ENCODE data around the gene MPZL3. TPM values are rescaled to one million over a fixed set of nuclear protein-coding genes. Genes with fewer than 3 reads are reported as not detected.
A peak's percentile ranks its signal among the peaks of the same experiment; 100 is the strongest.

The MPZL3 gene
- total and polyA plus RNA-seq, 2 experiments from 2014 or later: 10.2 to 20.6 TPM

GRCh38 chr11:118210323-118210722 lies 41.8 kb downstream of the MPZL3 start:
- H3K36me3 ChIP-seq (replicated peaks; ENCODE audit: insufficient read depth, low read depth): no peaks in the 10 kb centered on the region

GRCh38 chr11:118209033-118209432 lies 43.1 kb downstream of the MPZL3 start:
- WGBS (ENCODE audit: low lambda C conversion rate, missing lambda C conversion rate): 92% methylated on average over 3 of the region's 3 CpGs
- Histone ChIP-seq H3K9me2 (replicated peaks; ENCODE audit: insufficient read depth) (no peaks in the 10 kb centered on the region), H3K79me2 (no peaks in the 10 kb centered on the region), H3K27ac (no peak overlapping the region), H3K4me1 (ENCODE audit: insufficient read depth) (peaks cover 29% of the 10 kb centered on the region), H3K36me3 (replicated peaks; ENCODE audit: insufficient read depth, low read depth) (no peaks in the 10 kb centered on the region), H3K4me3 (no peak overlapping the region), H3K9me3 (ENCODE audit: low read depth) (no peaks in the 10 kb centered on the region), H2AFZ (no peak overlapping the region), H3K27me3 (no peaks in the 10 kb centered on the region), H3K4me2 (no peak overlapping the region), H4K20me1 (ENCODE audit: insufficient read depth, poor library complexity, severe bottlenecking) (no peaks in the 10 kb centered on the region)
- TF ChIP-seq EZH2phosphoT487 (IDR thresholded peaks at IDR 0.05; ENCODE audit: low read depth, severe bottlenecking, unreplicated experiment) (no peak), EZH2 (IDR thresholded peaks at IDR 0.05; ENCODE audit: borderline replicate concordance) (no peak)
- DNase-seq (ENCODE audit: low spot score): no peak

More at GRCh38 chr11:118210323-118210722, 41.8 kb downstream of the MPZL3 start:
- H3K4me3 ChIP-seq: no peak overlapping the region
- H3K4me2 ChIP-seq: no peak overlapping the region
- H3K9me3 ChIP-seq (ENCODE audit: low read depth): no peaks in the 10 kb centered on the region
- H3K4me1 ChIP-seq (ENCODE audit: insufficient read depth): peaks cover 37% of the 10 kb centered on the region
- no peaks in the 10 kb centered on the region for H3K79me2 ChIP-seq
- DNase-seq (ENCODE audit: low spot score): no peak
- 92% methylated on average over 7 of the region's 7 CpGs for WGBS (ENCODE audit: low lambda C conversion rate, missing lambda C conversion rate)
- H3K9me2 ChIP-seq (replicated peaks; ENCODE audit: insufficient read depth): no peaks in the 10 kb centered on the region
- no peaks in the 10 kb centered on the region for H3K27me3 ChIP-seq
- H3K27ac ChIP-seq: peak overlapping the region; percentile 96
- TF ChIP-seq EZH2 (IDR thresholded peaks at IDR 0.05; ENCODE audit: borderline replicate concordance) (no peak), CTCF (IDR thresholded peaks at IDR 0.05; ENCODE audit: poor library complexity) (no peak), EZH2phosphoT487 (IDR thresholded peaks at IDR 0.05; ENCODE audit: low read depth, severe bottlenecking, unreplicated experiment) (no peak)
- H4K20me1 ChIP-seq (ENCODE audit: insufficient read depth, poor library complexity, severe bottlenecking): no peaks in the 10 kb centered on the region
- H2AFZ ChIP-seq: no peak overlapping the region

- no peak overlapping the region for H2AFZ ChIP-seq
- WGBS (ENCODE audit: low lambda C conversion rate, missing lambda C conversion rate): 94% methylated on average over 2 of the region's 2 CpGs
- H4K20me1 ChIP-seq (ENCODE audit: insufficient read depth, poor library complexity, severe bottlenecking): no peaks in the 10 kb centered on the region
- H3K27me3 ChIP-seq: no peaks in the 10 kb centered on the region
- H3K79me2 ChIP-seq: no peaks in the 10 kb centered on the region
- H3K4me3 ChIP-seq: no peak overlapping the region
- H3K9me2 ChIP-seq (replicated peaks; ENCODE audit: insufficient read depth): no peaks in the 10 kb centered on the region
- TF ChIP-seq EZH2phosphoT487 (IDR thresholded peaks at IDR 0.05; ENCODE audit: low read depth, severe bottlenecking, unreplicated experiment) (no peak), CTCF (IDR thresholded peaks at IDR 0.05; ENCODE audit: poor library complexity) (no peak), EZH2 (IDR thresholded peaks at IDR 0.05; ENCODE audit: borderline replicate concordance) (no peak)
- no peak for DNase-seq (ENCODE audit: low spot score)
- H3K4me1 ChIP-seq (ENCODE audit: insufficient read depth): peaks cover 29% of the 10 kb centered on the region
- H3K36me3 ChIP-seq (replicated peaks; ENCODE audit: insufficient read depth, low read depth): no peaks in the 10 kb centered on the region
- H3K27ac ChIP-seq: peak overlapping the region; percentile 63
- no peak overlapping the region for H3K4me2 ChIP-seq
- no peaks in the 10 kb centered on the region for H3K9me3 ChIP-seq (ENCODE audit: low read depth)
Measured at GRCh38 chr11:118207079-118207478, 45.1 kb downstream of the MPZL3 start.

GRCh38 chr11:118206391-118207031 lies 45.7 kb downstream of the MPZL3 start:
- Histone ChIP-seq H3K9me2 (replicated peaks; ENCODE audit: insufficient read depth) (no peaks in the 10 kb centered on the region), H3K4me1 (ENCODE audit: insufficient read depth) (peaks cover 29% of the 10 kb centered on the region), H3K79me2 (no peaks in the 10 kb centered on the region), H3K27me3 (no peaks in the 10 kb centered on the region), H3K4me2 (no peak overlapping the region), H3K27ac (peak overlapping the region; percentile 63), H2AFZ (no peak overlapping the region), H3K36me3 (replicated peaks; ENCODE audit: insufficient read depth, low read depth) (no peaks in the 10 kb centered on the region), H4K20me1 (ENCODE audit: insufficient read depth, poor library complexity, severe bottlenecking) (no peaks in the 10 kb centered on the region), H3K4me3 (no peak overlapping the region), H3K9me3 (ENCODE audit: low read depth) (no peaks in the 10 kb centered on the region)
- DNase-seq (ENCODE audit: low spot score): no peak
- WGBS (ENCODE audit: low lambda C conversion rate, missing lambda C conversion rate): 44% methylated on average over 1 of the region's 1 CpG
- TF ChIP-seq EZH2phosphoT487 (IDR thresholded peaks at IDR 0.05; ENCODE audit: low read depth, severe bottlenecking, unreplicated experiment) (no peak), CTCF (IDR thresholded peaks at IDR 0.05; ENCODE audit: poor library complexity) (no peak), EZH2 (IDR thresholded peaks at IDR 0.05; ENCODE audit: borderline replicate concordance) (no peak)

Data from hepatocyte (in vitro differentiated cells).